Omental fat pad (tissue), 4 donors: ENCODE results near the gene NPAT. TPM values are rescaled to one million over a fixed set of nuclear protein-coding genes. Genes with fewer than 3 reads are reported as not detected.

Source experiments
- ATAC-seq: fragments of 150-250 bp; one replicate; pipeline ENCODE4 v1.9.1; 2016; ENCODE audit warnings: mild to moderate bottlenecking, moderate library complexity; ENCODE audit not compliant: low FRiP score
- DNase-seq: peaks from one replicate; pipeline ENCODE4 v3.0.0-alpha.2; 2019; ENCODE audit warnings: low spot score
- CTCF ChIP-seq, 3 donors: fragments of 450-650 bp; IDR thresholded peaks; one replicate each; pipeline ENCODE4 v1.5.1; 2016 to 2017; ENCODE audit warnings: antibody characterized with exemption in 3 of 3, mild to moderate bottlenecking in 3 of 3, moderate library complexity in 2 of 3
- total RNA-seq, 4 donors: library from RNA; depleted of rRNA; stranded (reverse); fragments of >200 nt; gene quantifications; one replicate each; pipeline ENCODE4 v1.1.0, GENCODE V29; 2016

NPAT gene
- total RNA-seq, 4 donors from 2014 or later, result 10.6 to 20.8 (median 11.0) TPM

DNA sequence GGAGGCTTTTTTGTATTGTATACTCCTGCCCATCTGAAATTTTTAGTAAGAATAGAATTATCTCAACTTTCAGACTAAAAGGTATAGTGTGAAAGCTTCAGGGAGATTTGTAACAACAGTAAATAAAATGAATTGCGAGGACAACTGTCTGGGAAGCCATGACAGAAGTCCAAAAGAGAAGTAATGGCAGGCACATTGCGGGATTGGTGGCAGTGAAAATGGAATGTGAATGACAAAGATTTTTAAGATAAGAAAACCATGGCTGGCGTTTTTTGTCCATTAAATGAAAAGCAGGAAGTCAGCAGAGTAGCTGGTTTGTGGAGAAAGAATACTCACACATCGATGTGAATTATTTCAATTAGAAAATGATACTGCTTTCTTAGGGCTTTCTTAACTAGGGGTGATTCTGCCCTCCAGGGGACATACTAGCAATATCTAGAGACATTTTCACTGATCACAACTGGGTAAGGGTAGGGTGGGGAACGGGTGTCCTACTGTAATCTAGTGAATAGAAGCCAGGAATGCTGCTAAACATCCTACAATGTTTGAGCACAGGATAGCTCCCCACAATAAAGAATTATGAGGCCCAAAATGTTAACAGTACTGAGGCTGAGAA is 1.6 kb downstream of the NPAT start:
- DNase-seq (no peak), ATAC-seq (no peak)
- TF ChIP-seq CTCF (IDR thresholded peaks at IDR 0.05), result no peak

- ATAC-seq, result no peak
- no peak for DNase-seq
- no peak for TF ChIP-seq CTCF (IDR thresholded peaks at IDR 0.05)
Measured at GRCh38 chr11:108218912-108219783, 3.3 kb downstream of the NPAT start.

DNA sequence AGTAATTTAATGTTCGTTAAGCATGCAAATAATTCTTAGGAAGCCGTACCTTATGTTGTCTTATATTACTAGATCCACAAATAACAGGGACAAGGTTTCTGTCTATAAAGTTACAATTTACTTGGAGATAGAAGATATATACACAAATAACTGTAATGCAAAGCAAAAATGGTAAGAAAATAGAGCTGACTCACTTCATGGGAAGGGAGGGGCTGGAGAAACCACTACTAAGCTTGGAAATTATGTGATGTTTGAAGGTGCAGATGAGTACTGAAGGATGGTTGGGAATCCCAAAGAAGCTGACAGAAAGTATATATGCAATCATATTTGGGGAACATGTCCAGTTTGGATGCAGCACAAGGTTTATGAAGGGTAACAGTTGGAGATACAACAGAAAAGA is 4.0 kb downstream of the NPAT start:
- DNase-seq (no peak), ATAC-seq (no peak)
- no peak for TF ChIP-seq CTCF (IDR thresholded peaks at IDR 0.05)

DNA sequence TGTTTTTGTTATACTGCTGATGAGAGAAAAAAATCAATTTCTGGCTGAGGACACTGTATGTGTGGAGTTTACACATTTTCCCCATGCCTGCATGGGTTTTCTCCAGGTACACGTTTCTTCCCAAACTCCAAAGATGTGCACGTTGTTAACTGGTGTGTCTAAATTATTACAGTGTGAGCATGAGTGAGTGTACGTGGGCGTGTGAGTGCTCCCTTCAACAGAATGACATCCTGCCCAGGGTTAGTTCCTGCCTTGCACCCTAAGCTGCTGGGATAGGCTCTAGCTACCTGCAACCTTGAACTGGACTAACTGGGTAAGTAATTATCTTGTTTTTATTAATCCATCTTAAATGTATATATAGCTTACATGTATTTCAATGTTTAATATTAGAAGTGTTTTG is 5.5 kb downstream of the NPAT start:
- ATAC-seq (no peak), DNase-seq (no peak)
- TF ChIP-seq CTCF (IDR thresholded peaks at IDR 0.05), result no peak

DNA sequence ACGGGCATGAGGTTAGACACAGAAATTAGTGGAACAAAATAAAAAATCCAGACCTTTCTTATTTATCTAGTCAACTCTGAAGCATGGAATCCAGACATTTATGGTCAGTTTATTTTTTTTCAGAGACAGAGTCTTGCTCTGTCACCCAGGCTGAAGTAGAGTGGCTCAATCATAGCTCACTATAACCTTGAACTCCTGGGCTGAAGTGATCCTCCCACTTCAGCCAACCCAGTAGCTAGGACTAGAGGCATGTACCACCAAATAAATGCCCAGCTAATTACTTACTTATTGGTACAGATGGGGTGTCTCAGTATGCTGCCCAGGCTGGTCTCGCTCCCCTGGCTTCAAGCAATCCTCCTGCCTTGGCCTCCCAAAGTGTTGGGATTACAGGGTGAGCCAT is 8.7 kb downstream of the NPAT start:
- DNase-seq (no peak), ATAC-seq (no peak)
- TF ChIP-seq CTCF (IDR thresholded peaks at IDR 0.05), result no peak

GRCh38 chr11:108210441-108210840 is 12.0 kb downstream of the NPAT start:
- ATAC-seq (no peak), DNase-seq (no peak)
- TF ChIP-seq CTCF (IDR thresholded peaks at IDR 0.05), result no peak

DNA sequence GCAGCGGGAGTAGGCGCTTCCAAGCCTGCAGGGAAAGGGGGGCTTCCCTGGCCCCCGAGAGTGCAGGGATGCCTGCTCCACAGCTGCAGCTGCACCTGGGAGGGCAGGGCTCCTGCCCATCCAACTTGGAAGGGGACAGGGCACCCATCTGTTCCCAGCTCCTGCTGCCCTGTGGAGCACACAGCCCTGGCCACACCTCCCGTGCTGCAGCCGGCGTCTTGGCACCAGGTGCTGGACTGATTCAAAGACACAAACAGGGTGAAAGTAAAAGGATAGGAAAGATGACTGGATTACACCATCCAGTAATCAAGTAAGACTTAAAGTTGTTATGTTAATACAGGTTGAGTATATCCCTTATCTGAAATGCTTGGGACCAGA is 14.8 kb downstream of the NPAT start:
- DNase-seq, result no peak
- no peak for TF ChIP-seq CTCF (IDR thresholded peaks at IDR 0.05)
- ATAC-seq, result no peak
